ENCODE results near the gene ACTR1A.

Gene ACTR1A

GRCh38 chr10:102514487-102515311 is 12.2 kb upstream of the ACTR1A start:
- no peak overlapping the region for H3K27ac ChIP-seq (ENCODE audit: low read depth, low read length)
- no peak overlapping the region for H2BK5ac ChIP-seq (ENCODE audit: low read length)
- no CpG with 5 or more reads among the region's 12 CpGs for WGBS (ENCODE audit: extremely low coverage, insufficient coverage, low lambda C conversion rate)

GRCh38 chr10:102511583-102512274 is 9.2 kb upstream of the ACTR1A start:
- no peak overlapping the region for H4K8ac ChIP-seq (ENCODE audit: low read depth, low read length)
- peaks cover 3% of the 10 kb centered on the region for H3K36me3 ChIP-seq (ENCODE audit: control insufficient read depth, insufficient read depth, low read length)
- no peaks in the 10 kb centered on the region for H3K27me3 ChIP-seq (ENCODE audit: insufficient read depth, low read length, poor library complexity)
- H3K27ac ChIP-seq (ENCODE audit: low read depth, low read length) = no peak overlapping the region
- no peak overlapping the region for H3K18ac ChIP-seq (ENCODE audit: low read length)
- H3K4me3 ChIP-seq (ENCODE audit: low read length) = no peak overlapping the region
- no peak for DNase-seq
- no peak overlapping the region for H3K56ac ChIP-seq (ENCODE audit: low read length)
- no peak overlapping the region for H2BK5ac ChIP-seq (ENCODE audit: low read length)
- no CpG with 5 or more reads among the region's 6 CpGs for WGBS (ENCODE audit: extremely low coverage, insufficient coverage, low lambda C conversion rate)
- H2BK15ac ChIP-seq (replicated peaks; ENCODE audit: low read depth) = no peak overlapping the region
- H3K4me1 ChIP-seq (ENCODE audit: control insufficient read depth, low read depth, low read length) = no peaks in the 10 kb centered on the region
- H3K79me2 ChIP-seq (ENCODE audit: control insufficient read depth, insufficient read depth, low read length) = no peaks in the 10 kb centered on the region
- no peak overlapping the region for H3K23ac ChIP-seq (ENCODE audit: low read length)
- peaks cover 6% of the 10 kb centered on the region for H3K79me1 ChIP-seq (ENCODE audit: low read length)
- no peak overlapping the region for H3K4ac ChIP-seq (ENCODE audit: low read depth, low read length)
- no peak overlapping the region for H2BK120ac ChIP-seq (ENCODE audit: low read depth, low read length)
- H3K4me2 ChIP-seq (ENCODE audit: low read length) = no peak overlapping the region
- no peak overlapping the region for H3K9ac ChIP-seq (ENCODE audit: low read length)
- no peak overlapping the region for H2AK5ac ChIP-seq (ENCODE audit: low read length)
- no peak overlapping the region for H4K5ac ChIP-seq (ENCODE audit: low read length)

More at GRCh38 chr10:102514487-102515311, 12.2 kb upstream of the ACTR1A start:
- Histone ChIP-seq H3K36me3 (ENCODE audit: control insufficient read depth, insufficient read depth, low read length) (no peaks in the 10 kb centered on the region), H3K4me2 (ENCODE audit: low read length) (no peak overlapping the region), H3K79me1 (ENCODE audit: low read length) (no peaks in the 10 kb centered on the region), H3K27me3 (ENCODE audit: insufficient read depth, low read length, poor library complexity) (no peaks in the 10 kb centered on the region), H3K4me3 (ENCODE audit: low read length) (no peak overlapping the region), H3K23ac (ENCODE audit: low read length) (no peak overlapping the region), H2BK120ac (ENCODE audit: low read depth, low read length) (no peak overlapping the region), H3K79me2 (ENCODE audit: control insufficient read depth, insufficient read depth, low read length) (no peaks in the 10 kb centered on the region), H3K9ac (ENCODE audit: low read length) (no peak overlapping the region), H2BK15ac (replicated peaks; ENCODE audit: low read depth) (no peak overlapping the region), H3K4ac (ENCODE audit: low read depth, low read length) (no peak overlapping the region), H2AK5ac (ENCODE audit: low read length) (no peak overlapping the region), H3K18ac (ENCODE audit: low read length) (no peak overlapping the region), H3K4me1 (ENCODE audit: control insufficient read depth, low read depth, low read length) (no peaks in the 10 kb centered on the region), H4K8ac (ENCODE audit: low read depth, low read length) (no peak overlapping the region), H4K5ac (ENCODE audit: low read length) (no peak overlapping the region), H3K56ac (ENCODE audit: low read length) (no peak overlapping the region)
- DNase-seq = no peak

GRCh38 chr10:102509387-102509786 is 6.9 kb upstream of the ACTR1A start:
- H3K27ac ChIP-seq (ENCODE audit: low read depth, low read length) = no peak overlapping the region
- no peak overlapping the region for H2BK5ac ChIP-seq (ENCODE audit: low read length)
- H2BK15ac ChIP-seq (replicated peaks; ENCODE audit: low read depth) = no peak overlapping the region
- H3K4me3 ChIP-seq (ENCODE audit: low read length) = no peak overlapping the region
- H3K23ac ChIP-seq (ENCODE audit: low read length) = no peak overlapping the region
- H3K36me3 ChIP-seq (ENCODE audit: control insufficient read depth, insufficient read depth, low read length) = peaks cover 3% of the 10 kb centered on the region
- no peak overlapping the region for H4K8ac ChIP-seq (ENCODE audit: low read depth, low read length)
- H3K4ac ChIP-seq (ENCODE audit: low read depth, low read length) = no peak overlapping the region
- H3K4me1 ChIP-seq (ENCODE audit: control insufficient read depth, low read depth, low read length) = peaks cover 4% of the 10 kb centered on the region
- H3K9ac ChIP-seq (ENCODE audit: low read length) = no peak overlapping the region
- no peak overlapping the region for H4K5ac ChIP-seq (ENCODE audit: low read length)
- no CpG with 5 or more reads among the region's 2 CpGs for WGBS (ENCODE audit: extremely low coverage, insufficient coverage, low lambda C conversion rate)
- H2AK5ac ChIP-seq (ENCODE audit: low read length) = no peak overlapping the region
- no peak overlapping the region for H2BK120ac ChIP-seq (ENCODE audit: low read depth, low read length)
- no peak for DNase-seq
- H3K4me2 ChIP-seq (ENCODE audit: low read length) = no peak overlapping the region
- no peaks in the 10 kb centered on the region for H3K27me3 ChIP-seq (ENCODE audit: insufficient read depth, low read length, poor library complexity)
- H3K79me2 ChIP-seq (ENCODE audit: control insufficient read depth, insufficient read depth, low read length) = peaks cover 6% of the 10 kb centered on the region
- H3K56ac ChIP-seq (ENCODE audit: low read length) = no peak overlapping the region
- H3K79me1 ChIP-seq (ENCODE audit: low read length) = peaks cover 15% of the 10 kb centered on the region
- H3K18ac ChIP-seq (ENCODE audit: low read length) = no peak overlapping the region

- Histone ChIP-seq H3K79me2 (ENCODE audit: control insufficient read depth, insufficient read depth, low read length) (peaks cover 6% of the 10 kb centered on the region), H2BK15ac (replicated peaks; ENCODE audit: low read depth) (no peak overlapping the region), H4K8ac (ENCODE audit: low read depth, low read length) (no peak overlapping the region), H3K4me2 (ENCODE audit: low read length) (no peak overlapping the region), H3K4me3 (ENCODE audit: low read length) (no peak overlapping the region), H3K56ac (ENCODE audit: low read length) (no peak overlapping the region), H3K79me1 (ENCODE audit: low read length) (peaks cover 15% of the 10 kb centered on the region), H4K5ac (ENCODE audit: low read length) (no peak overlapping the region), H3K4ac (ENCODE audit: low read depth, low read length) (no peak overlapping the region), H2BK120ac (ENCODE audit: low read depth, low read length) (no peak overlapping the region), H3K27me3 (ENCODE audit: insufficient read depth, low read length, poor library complexity) (no peaks in the 10 kb centered on the region), H3K23ac (ENCODE audit: low read length) (no peak overlapping the region), H2AK5ac (ENCODE audit: low read length) (no peak overlapping the region), H3K36me3 (ENCODE audit: control insufficient read depth, insufficient read depth, low read length) (peaks cover 3% of the 10 kb centered on the region), H3K27ac (ENCODE audit: low read depth, low read length) (no peak overlapping the region), H3K9ac (ENCODE audit: low read length) (no peak overlapping the region), H3K4me1 (ENCODE audit: control insufficient read depth, low read depth, low read length) (peaks cover 4% of the 10 kb centered on the region), H2BK5ac (ENCODE audit: low read length) (no peak overlapping the region), H3K18ac (ENCODE audit: low read length) (no peak overlapping the region)
- WGBS (ENCODE audit: extremely low coverage, insufficient coverage, low lambda C conversion rate) = no CpG with 5 or more reads among the region's 1 CpG
- DNase-seq = no peak
Observed at GRCh38 chr10:102508506-102508905, 6.0 kb upstream of the ACTR1A start.

- Histone ChIP-seq H2BK15ac (replicated peaks; ENCODE audit: low read depth) (no peak overlapping the region), H3K27me3 (ENCODE audit: insufficient read depth, low read length, poor library complexity) (no peaks in the 10 kb centered on the region), H3K23ac (ENCODE audit: low read length) (no peak overlapping the region), H3K4me1 (ENCODE audit: control insufficient read depth, low read depth, low read length) (peaks cover 4% of the 10 kb centered on the region), H3K4me3 (ENCODE audit: low read length) (no peak overlapping the region), H4K8ac (ENCODE audit: low read depth, low read length) (no peak overlapping the region), H3K56ac (ENCODE audit: low read length) (no peak overlapping the region), H2BK5ac (ENCODE audit: low read length) (no peak overlapping the region), H4K5ac (ENCODE audit: low read length) (no peak overlapping the region), H2AK5ac (ENCODE audit: low read length) (no peak overlapping the region), H3K18ac (ENCODE audit: low read length) (no peak overlapping the region), H2BK120ac (ENCODE audit: low read depth, low read length) (no peak overlapping the region), H3K79me1 (ENCODE audit: low read length) (peaks cover 15% of the 10 kb centered on the region), H3K4ac (ENCODE audit: low read depth, low read length) (no peak overlapping the region), H3K79me2 (ENCODE audit: control insufficient read depth, insufficient read depth, low read length) (peaks cover 6% of the 10 kb centered on the region), H3K36me3 (ENCODE audit: control insufficient read depth, insufficient read depth, low read length) (peaks cover 3% of the 10 kb centered on the region), H3K9ac (ENCODE audit: low read length) (no peak overlapping the region), H3K4me2 (ENCODE audit: low read length) (no peak overlapping the region), H3K27ac (ENCODE audit: low read depth, low read length) (no peak overlapping the region)
- no CpG with 5 or more reads among the region's 3 CpGs for WGBS (ENCODE audit: extremely low coverage, insufficient coverage, low lambda C conversion rate)
- no peak for DNase-seq
Observed at GRCh38 chr10:102507521-102507920, 5.0 kb upstream of the ACTR1A start.
